HG03354 (cell line): ENCODE data around the gene ACO1.

Source experiments
- ATAC-seq: cut with Tn5 transposase; IDR thresholded peaks from one replicate; pipeline ENCODE4 v1.9.1; 2021; ENCODE audit warnings: mild to moderate bottlenecking; ENCODE audit not compliant: unreplicated experiment, poor library complexity, severe bottlenecking

The ACO1 gene

GRCh38 chr9:32468740-32469139 lies 84.3 kb downstream of the ACO1 start:
- no peak for ATAC-seq

- ATAC-seq: no peak
These were observed 87.9 kb downstream of the ACO1 start for GRCh38 chr9:32472344-32472743.

GRCh38 chr9:32483343-32483742 lies 98.9 kb downstream of the ACO1 start:
- no peak for ATAC-seq

DNA sequence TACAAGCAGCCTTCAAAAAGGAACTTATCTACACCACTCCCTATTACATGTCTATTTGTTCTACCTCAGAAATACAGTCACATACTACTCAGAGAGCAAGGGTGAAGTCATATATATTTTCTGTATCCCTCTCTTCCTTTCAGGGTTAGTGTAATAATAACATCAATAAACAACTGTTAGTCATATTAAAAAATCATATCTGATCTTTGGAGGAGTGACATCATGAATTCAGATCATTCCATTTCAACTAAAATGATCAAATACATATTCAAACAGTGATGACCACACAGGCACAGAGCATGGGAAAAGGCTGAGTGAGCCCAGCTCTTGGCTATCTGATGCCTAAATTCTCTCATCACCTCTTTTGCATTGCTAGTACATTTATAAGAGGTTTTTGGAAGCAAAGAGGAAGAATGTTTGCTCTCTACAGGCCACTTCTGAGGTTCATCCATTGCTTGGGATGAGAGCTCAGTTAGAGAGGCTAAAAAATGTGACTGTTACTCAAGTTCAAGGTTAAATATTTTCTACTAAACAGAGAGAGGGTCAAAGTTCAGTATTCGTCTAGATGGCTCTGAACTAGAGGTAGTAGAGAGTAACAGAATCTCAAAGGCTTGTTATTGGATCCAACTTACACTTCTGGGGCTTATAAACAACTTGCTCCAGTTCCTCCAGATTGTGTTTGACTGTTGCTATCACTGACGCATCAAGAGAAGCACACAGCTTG lies 102.6 kb downstream of the ACO1 start:
- no peak for ATAC-seq

- ATAC-seq: no peak
These were observed 103.5 kb downstream of the ACO1 start for GRCh38 chr9:32487981-32488380.

GRCh38 chr9:32490601-32491000 lies 106.2 kb downstream of the ACO1 start:
- ATAC-seq: no peak

DNA sequence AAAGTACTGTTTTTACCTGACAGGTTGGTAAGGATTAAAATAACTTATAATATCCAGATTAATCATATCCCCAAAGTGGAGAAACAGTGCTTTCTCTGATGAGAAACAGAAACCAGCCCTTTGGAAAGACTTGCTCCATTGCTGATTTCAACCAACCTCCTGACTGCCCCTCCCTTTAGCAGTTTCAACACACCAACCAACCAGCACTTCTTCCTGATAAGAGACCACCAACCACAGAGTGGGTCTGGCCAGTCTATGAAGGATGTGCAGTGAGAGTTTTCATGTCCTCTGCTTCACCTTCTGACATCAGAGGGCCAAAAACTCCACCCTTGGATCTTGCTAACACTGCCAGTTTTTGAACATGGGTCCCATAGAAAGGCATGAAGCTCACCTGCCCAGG lies 113.5 kb downstream of the ACO1 start:
- ATAC-seq: no peak

- ATAC-seq: peak; percentile 68
These were observed 116.3 kb downstream of the ACO1 start for GRCh38 chr9:32500768-32501167.

- ATAC-seq: no peak
These were observed 117.4 kb downstream of the ACO1 start for GRCh38 chr9:32501868-32502267.

- no peak for ATAC-seq
These were observed 118.0 kb downstream of the ACO1 start for GRCh38 chr9:32502464-32502863.

DNA sequence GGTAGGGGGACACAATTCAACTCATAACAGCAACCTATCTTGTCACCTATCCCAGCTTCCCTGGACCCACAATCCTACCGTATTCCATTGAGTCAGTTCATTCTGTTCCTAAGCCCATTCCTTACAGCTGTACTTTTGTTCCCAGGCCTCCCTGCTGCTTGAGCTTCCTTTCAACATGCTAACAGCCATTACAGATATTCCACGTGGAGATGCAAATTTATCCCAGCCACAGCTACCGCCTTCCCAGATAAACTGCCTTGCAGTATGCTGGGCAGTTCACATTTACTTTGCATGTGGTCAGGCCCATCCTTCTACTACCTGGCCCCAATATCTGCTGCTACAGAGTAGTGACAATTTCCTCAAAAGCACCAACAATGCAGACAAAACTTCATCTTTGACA lies 118.6 kb downstream of the ACO1 start:
- no peak for ATAC-seq
